HG03558 (cell line): Measurements from ENCODE around the gene SMIM38.
"Not testable (repeated sequence)": the region's sequence is repeated elsewhere in the genome, so short reads cannot be mapped to it uniquely, and the experiment has no call there.

ENCODE experiments used
- ATAC-seq: cut with Tn5 transposase; IDR thresholded peaks from one replicate; pipeline ENCODE4 v1.9.1; 2021; ENCODE audit warnings: moderate number of reproducible peaks; ENCODE audit not compliant: unreplicated experiment; ENCODE audit errors: extremely low read depth

Gene SMIM38

DNA sequence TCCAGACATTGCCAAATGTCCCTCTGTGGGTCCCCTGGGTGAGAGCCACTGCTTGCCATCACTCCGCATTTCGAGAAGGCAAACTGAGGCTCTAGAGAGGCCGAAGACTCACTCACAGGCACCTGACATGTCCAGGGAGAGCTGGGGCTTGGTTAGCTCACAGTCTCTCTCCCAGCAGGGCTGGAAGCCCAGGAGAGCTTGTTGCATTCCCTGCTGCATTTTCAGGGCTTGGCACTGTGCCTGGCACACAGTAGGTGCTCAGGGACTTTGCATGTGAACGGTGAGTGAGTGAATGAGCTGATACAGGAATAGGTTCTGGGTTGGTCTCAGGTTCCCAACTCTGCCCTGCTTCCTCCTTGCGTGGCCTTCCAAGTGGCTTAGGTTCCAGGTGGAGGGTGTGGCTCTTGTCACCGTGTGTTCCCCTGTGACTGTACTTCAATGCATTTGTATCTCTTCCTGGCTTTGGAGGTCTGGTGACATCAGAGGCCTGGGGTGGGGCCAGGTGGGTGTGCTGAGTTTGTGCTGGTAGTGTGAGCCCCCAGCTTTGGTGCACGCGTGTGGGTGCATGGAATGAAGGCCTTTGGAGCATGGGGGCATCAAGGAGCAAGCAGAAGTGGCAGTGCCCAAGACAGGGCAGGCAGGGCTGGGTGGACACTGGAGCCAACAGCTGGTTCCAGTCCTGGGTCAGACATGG lies 18.4 kb upstream of the SMIM38 start:
- no peak for ATAC-seq

DNA sequence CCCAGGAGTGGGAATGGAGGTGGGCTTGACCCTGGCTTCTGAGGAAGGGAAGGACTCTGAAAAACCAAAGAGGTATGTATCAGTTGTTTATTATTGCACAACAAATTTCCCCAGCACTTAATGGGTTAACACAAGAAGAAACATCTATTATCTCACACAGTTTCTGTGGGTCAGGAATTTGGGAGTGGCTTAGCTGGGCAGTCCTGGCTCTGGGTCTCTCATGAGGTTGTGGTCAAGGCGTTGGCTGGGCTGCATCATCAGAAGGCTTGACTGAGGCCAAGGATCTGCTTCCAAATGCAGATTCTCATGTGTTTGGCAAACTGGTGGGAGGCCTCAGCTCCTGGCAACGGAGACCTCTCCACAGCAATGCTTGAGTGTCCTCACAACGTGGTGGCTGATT lies 17.5 kb upstream of the SMIM38 start:
- no peak for ATAC-seq

DNA sequence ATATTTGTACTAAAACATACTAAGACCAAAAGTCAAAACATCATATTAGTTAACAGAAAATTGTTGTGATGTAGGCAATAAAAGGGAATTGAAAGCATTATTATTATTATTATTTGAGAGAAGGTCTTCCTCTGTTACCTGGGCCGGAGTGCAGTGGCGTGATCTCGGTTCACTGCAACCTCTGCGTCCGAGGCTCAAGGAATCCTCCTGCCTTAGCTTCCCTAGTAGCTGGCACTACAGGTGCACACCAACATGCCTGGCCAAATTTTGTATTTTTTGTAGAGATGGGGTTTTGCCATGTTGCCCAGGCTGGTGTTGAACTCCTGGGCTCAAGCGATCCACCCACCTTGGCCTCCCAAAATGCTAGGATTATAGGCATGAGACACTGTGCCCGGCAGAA lies 15.6 kb upstream of the SMIM38 start:
- ATAC-seq, result not testable (repeated sequence)

DNA sequence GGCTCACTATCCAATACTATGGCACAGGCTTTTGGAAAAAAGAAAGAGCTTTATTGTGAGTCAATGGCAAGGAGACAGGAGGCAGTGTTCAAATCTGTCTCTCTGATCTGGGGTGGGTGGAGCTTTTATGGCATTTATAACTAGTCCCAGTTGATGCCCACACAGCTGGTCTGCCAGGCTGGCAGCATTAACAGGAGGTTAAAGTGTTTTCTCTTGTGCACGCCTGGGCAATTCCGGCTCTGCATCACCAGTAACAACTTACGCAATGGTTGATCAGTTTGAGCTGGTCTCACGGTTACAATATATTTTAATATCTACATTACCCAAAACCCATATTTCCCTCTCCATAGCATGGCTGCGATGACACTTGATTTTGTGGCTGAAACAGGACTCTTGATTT lies 15.1 kb upstream of the SMIM38 start:
- no peak for ATAC-seq

DNA sequence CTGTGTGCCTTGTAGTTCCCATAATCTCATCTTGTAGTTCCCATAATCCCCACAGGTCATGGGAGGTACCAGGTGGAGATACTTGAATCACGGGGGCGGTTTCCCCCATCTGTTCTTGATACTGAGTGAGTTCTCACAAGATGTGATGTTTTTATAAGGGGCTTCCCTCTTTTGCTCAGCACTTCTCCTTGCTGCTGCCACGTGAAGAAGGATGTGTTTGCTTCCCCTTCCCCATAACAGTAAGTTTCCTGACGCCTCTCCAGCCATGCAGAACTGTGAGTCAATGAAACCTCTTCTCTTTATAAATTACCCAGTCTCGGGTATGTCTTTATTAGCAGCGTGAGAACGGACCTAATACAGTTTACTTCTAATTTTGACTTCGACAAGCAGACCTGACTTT lies 14.0 kb upstream of the SMIM38 start:
- ATAC-seq, result no peak

DNA sequence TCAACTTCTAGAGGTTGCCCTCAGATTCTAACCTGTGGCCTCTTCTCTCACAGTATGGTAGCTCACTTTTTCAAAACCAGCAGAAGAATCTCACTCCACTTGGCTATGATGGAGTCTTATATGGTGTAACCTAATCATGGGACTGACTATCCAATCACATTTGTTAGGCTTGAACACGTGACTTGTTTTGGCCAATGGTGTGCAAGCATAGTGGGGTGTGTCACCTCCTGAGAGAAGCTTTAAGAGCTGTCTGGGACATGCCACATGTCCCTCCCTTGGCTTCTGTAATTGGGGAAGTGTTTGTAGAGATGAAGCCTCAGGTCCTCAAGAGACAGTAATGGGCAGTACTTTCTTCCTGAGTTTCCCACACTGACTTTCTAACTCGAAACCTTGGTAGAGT lies 12.8 kb upstream of the SMIM38 start:
- ATAC-seq, result no peak

DNA sequence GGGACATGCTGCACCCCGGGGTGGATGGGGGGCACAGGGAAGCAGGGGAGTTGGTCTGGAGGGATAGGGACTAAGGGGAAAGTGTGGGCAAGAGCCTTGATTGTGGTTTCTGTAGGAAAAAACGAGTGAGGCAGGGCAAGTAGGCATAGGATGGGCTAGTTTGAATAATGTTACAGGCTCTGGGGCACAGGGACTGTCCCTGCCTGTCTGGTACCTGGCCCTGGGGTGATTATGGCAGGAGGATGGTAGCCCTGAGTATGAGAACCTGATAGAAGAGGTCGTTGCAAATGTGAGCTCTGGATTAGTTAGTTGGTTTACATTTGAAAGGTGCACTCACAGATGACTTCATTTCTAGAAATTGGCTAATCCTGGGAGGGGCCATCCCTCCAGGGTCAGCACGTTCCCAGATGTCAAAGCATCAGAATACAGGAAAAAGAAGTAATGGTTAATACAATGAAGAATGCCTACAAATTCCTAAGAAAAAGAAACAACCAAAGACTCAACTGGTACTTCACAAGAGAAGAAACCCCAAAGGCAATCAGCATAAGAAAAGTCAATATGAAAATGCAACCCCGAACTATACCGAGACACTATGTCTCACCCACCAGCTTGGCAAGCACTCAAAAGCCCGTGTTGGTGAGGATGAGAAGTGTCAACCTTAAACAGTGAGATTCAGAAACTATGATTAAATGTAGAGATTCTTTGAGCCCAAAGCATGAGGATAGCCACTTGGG lies 11.3 kb upstream of the SMIM38 start:
- ATAC-seq, result no peak

DNA sequence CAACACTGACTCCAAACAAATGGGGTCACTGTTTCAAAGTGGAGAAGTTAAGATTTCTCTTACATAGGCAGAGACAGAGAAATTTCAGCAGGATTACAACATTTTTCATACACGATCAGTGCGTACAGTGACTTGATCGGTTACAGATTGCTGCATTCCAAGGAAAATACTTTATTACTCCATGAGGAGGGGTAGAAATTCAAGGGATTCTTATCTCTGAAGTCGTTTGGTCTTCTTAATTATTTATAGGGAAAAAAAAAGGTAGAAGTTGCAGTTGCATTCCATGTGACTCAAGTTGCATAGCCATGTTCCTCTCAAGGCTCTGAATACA lies 10.7 kb upstream of the SMIM38 start:
- ATAC-seq, result no peak

DNA sequence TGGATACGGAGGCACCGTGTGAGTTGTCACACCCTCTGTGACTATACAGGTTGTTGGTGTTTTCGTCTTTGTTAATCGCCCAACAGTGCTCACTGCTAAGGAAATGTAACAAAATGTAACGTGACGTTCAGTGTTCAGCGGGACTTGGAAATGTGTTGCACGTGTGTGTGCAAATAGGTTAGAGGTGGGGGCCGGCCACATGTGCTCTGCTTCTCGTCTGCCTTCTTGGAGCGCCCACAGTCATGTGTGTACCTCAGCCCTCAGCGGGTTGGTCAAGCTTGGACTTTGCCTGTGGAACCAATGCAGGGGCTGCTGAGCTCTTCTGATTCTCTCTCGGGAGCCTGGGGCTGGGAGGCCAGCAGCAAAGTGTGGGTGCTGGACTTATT lies 7.4 kb upstream of the SMIM38 start:
- ATAC-seq, result no peak

DNA sequence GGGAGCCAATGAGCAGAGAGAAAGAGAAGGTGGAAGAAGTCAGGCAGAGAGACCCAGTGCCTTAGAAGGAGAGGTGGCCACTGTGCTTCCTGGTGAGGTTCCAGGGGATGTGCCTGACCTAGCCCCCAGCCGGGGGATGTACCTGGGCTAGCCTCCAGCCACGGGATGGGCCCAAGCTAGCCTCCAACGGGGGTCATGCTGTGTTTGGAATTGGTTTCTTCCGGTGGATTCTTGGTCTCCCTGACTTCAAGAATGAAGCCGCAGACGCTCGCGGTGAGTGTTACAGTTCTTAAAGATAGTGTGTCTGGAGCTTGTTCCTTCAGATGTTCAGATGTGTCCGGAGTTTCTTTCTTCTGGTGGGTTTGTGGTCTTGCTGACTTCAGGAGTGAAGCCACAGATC lies 6.9 kb upstream of the SMIM38 start:
- ATAC-seq, result no peak

DNA sequence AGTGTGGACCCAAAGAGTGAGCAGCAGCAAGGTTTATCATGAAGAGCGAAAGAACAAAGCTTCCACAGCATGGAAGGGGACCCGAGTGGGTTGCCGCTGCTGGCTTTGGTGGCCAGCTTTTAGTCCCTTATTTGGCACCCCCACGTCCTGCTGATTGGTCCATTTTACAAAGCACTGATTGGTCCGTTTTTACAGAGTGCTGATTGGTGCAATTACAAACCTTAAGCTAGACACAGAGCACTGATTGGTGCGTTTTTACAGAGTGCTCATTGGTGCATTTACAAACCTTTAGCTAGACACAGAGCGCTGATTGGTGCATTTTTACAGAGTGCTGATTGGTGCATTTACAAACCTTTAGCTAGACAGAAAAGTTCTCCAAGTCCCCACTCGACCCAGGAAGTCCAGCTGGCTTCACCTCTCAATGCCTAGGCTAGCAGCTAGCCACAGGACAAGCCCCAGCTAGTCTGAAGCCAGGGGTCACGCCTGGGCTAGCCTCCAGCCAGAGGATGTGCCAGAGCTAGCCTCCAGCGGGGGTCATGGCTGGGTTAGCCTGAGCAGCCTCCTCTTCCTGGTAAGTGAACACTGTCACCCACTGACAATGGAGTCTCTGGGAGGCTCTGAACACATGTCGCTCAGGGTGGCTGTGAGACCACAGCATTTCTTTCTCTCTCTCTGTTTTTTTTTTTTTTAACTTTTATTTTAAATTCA lies 6.2 kb upstream of the SMIM38 start:
- not testable (repeated sequence) for ATAC-seq

DNA sequence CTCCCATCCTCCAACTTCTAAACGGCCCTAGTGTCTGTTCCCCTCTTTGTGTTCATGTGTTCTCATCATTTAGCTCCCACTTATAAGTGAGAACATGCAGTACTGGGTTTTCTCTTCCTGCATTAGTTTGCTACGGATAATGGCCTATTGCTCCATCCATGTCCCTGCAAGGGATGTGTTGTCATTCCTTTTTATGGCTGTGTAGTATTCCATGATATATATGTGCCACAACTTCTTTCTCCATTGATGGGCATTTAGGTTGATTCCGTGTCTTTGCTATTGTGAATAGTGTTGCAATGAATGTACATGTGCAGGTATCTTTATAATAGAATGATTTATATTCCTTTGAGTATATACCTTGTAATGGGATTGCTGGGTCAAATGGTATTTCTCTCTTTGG lies 5.6 kb upstream of the SMIM38 start:
- ATAC-seq, result no peak

DNA sequence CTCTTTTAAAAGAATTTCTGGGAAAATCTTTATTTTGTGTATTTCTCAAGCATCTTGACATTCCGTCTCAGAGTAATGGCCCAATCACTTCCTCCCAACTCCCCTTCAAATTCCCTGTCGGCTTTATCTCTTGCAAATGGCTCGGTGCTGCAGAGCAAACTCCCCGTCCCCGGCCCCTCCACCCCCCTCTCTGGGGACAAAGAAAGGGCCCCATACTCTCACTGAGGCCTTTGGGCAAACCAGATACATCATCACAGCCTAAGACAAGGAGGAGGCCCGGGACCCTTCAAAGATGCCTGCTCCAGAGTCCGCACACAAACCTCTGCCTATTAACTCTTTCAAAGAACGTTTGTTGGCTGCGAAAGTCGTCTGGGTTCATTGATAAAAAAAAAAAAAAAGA lies 3.9 kb upstream of the SMIM38 start:
- no peak for ATAC-seq

DNA sequence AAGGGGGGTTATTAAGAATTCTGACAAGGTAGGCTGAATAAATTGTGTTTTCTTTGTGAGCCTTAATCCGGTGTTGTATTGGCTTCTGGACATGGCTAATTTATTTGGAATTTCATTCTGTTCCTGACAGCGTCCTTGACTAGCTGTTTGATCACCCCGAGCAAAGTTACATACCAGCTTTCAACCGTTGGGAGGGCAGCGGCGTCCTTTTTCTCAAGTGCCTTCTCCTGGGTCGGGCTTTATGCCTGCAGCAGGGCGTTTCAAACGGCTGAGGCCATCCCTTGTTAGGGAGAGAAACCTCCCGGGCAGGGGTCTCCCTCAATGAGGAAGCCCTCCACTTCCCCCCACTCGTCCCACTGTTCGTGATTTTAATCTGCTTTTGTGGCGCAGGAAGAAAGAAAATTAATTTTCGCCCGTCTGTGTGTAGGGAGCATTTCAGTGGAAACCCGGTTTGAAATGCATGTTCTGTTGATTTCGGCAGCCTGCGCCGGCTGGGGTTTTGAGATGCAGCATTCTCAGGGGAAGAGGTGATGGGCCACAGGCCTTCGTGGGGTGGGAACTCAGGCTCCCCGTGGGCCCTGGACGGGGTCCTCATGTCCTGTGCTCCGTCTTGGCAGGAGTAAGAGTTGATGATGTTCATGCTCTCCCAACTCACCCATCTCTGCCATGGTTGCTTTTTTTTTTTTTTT lies 2.9 kb upstream of the SMIM38 start:
- no peak for ATAC-seq

DNA sequence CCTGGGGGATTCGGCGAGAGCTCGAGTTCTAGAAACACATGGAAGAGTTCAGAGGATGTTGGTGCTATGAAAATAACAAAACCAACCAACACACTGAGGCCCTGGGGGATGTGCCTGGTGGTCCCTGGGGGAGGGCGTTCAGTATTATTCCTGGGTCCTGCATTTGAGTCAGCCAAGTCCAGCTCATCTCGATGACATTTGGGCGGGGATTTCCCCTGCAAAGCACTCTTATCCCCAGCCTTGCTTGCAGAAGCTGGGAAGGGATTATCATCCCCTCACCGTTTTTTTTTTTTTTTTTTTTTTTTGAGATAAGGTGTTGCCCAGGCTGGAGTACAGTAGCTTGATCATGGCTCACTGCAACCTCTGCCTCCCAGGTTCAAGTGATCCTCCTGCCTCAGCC lies 2.1 kb upstream of the SMIM38 start:
- ATAC-seq, result no peak

DNA sequence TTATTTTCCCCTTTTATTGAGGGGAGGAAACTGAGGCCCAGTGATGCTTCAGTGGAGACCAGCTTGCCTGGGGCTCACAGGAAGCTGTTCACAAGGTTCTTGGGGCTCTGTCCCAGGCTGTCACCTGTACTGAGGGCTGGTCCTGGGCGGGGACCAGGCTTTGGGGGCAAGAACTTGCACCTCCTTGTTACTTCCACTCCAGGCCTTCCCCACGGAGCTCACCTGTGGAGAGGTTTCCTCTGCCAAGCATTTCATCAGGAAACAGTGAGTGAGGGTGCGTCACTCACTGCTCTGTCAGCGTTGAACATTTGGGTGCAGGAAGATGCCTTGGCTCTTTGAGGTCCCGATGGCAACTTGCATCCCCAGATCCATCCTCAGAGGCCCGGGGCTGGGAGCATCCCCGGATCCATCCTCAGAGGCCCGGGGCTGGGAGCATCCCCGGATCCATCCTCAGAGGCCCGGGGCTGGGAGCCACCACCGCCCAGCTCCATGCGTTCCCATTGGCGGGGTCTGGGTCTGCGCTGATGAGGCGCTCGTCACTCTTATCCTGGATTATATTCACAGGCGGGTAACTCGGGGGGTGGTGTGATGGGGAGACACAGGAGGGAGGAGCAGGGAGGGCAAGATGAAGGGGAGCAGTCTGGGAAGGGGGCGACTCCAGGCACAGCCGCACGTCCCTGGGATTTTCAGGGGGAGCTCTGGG lies 1.4 kb upstream of the SMIM38 start:
- no peak for ATAC-seq

DNA sequence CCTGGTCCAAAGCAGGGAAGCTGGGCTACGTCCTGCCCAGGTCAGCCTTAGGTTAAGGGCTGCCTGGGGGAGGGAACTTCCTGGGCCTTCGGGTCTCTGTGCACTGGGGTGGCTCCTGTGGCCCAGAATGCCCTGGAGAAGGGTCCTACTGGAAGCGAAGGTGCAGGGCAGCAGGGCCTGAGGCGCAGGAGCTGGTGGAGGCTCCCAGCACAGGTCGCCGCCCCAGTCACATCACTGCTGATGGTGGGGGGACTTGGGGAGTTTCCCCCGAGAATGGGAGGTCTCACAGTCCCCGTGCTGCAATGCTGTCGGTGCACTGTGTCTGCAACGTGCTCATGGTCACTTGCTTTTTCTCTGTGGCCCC lies 815 bp upstream of the SMIM38 start:
- ATAC-seq, result no peak

DNA sequence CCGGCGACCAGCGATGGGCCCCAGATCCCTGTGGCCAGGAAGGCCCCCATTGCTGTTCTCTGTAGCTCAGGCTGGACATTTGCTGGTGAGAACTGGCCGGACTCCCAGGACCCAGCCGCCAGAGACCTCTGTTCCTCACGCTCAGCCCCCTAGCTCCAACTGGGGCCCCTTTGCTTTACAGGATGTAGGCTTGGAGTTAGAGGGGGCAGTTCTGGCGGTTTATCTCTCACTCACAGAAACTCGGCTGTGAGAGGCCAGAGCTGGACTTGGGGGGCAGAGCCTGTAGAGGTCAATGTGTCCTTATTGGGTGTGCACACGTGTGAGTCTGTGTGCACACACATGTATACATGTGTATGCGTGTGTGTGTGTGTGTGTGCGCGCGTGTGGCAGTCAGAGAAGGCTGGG lies 502 bp downstream of the SMIM38 start:
- ATAC-seq, result no peak

DNA sequence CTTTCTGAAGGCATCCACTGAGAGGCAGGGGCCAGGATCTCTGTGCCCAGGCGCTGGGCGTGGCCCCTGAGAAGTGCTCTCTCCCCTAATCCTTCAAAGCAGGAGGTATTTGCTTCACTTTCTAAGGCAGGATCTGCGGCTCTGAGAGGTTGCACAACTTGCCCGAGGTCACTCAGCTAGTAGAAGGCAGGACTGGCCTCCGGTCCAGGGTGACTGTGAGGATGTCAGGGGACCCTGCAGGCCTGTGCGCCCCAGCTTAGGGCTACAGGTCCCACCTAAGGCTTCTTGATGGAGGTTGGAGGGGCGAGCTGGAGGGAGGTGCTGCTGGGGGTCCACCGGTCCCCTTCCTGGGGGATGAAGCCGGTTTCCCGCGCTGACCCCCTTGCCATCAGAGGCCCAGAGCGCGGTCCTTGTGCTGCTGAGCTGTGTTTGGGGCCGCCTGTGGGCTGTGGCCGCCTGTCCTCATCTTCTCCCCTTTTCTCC lies 979 bp downstream of the SMIM38 start:
- ATAC-seq, result no peak

DNA sequence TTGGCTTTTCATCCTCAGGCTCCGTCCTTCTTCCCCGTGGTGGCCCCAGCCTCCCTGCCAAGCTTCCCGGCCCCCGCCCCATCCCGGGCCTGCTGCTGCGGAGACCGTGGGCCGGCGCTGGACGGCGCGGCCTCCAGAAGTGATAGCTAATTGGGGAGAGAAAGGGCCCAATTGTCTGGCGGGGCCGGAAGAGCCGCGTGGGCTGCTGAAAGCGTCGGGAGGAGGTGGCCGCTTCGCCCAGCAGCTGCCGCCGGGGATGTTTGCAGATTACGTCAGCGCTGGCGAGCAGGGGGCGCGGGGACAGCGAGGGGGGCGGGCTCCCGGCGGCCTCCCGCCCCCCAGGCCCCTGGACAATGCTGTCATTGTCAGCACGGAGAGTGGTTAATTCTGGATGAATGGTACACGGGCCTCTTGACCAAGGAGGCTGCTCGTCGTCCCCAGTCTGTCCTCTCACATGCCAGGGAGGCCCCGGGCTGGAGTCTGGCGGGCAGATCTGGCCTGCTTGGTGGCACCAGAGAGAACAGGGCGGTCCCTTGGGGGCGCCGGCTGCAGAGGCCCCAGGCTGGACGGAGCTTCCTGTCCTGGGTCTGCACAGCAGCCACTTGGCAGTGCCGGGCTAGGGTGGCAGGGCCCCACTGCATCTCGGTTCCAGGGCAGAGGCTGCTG lies 1.6 kb downstream of the SMIM38 start:
- ATAC-seq, result no peak
